Middle frontal gyrus (tissue), 1 donor: Measurements from ENCODE around the gene COL1A2.

ENCODE experiments used
- DNase-seq: peaks from one replicate; pipeline ENCODE4 v3.0.0-alpha.2; 2015; ENCODE audit warnings: low spot score; ENCODE audit errors: extremely low spot score

Gene COL1A2

DNA sequence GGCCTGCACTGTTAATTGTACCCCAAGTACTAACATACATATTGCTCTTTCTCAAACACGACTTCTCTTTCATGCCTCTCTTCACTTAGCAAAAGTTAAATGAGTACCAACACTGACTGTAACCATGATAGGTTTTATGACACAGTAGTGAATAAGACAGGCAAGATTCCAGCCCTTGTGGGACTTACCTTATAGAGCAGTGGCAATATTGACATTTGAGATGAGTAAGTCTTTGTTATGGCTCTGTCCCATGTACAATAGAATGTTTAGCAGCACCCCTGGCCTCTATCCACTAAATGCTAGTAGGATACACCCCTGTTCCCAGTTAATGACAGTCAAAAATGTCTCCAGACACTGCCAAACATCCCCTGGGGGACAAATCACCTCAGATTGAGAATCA lies 11.9 kb upstream of the COL1A2 start:
- DNase-seq: no peak

DNA sequence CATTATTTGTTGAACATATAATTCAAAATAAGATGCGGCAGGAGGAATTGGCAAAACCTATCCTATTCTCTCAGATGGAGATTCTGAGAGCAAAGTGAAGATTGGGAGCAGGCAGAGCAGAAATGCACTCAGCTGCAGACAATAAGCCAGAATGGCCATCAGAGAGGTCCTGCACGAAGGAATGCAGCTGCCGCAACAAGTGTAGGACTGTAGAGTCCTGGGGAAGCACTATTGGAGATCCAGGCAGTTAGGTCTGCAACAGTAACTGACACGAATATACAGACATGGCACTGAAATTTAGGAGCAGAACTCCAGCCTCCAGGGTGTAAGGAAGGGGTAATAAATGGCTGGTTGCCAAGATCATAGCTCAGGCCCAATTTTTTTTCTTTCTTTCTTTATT lies 10.4 kb upstream of the COL1A2 start:
- DNase-seq: no peak

DNA sequence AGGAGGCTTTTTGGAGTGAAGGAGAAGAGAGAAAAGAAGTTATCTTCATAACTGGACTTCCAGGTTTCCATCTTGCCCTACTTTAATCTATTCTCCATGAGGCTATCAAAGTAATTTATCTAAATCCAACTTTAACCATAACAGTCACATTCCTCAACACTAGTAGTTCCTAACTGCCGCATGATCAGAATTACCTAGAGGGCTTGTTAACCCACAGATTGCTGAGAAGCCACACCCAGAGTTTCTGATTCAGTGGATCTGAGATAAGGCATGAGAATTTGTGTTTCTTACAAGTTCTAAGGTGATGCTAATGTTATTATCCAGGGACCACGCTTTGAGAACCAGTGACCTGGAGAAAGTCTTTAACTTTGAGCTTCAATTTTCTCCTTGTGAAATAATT lies 8.3 kb upstream of the COL1A2 start:
- DNase-seq: no peak

DNA sequence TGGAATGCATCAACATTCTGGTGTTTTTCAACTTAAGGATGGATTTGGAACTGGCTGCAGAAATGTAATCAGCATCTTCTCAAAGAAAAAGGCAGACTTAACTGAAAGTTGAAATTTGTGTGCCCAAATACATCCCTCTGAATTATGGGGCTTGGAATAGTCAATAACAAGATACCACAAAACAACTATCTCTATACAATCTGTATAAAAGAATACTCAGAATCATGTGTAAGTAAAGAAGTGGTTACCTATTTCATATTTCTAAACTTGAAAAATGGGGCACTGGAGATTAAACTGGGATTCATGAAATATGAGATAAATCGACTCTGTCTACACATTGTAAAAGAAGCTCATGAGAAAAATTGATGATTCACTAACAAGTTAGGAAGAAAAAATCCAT lies 6.2 kb upstream of the COL1A2 start:
- no peak for DNase-seq

DNA sequence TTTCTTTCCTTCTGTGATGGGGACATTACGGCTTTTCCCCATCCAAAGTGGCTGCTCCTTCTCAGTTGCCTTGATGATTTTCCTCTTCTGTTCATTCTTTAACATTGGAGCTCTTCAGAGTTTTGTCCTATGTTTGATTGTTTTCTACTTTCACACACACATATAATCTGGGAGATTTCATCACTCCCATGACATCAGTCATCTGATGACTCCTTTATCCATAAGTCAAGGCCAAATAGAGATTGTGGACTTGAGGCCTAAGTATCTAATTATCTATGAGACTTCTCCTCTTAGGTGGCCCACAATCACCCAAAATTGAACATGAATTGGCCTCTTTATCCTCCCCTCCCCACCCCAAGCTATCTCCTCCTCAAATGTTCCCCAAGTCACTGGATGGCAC lies 5.3 kb upstream of the COL1A2 start:
- DNase-seq: no peak

DNA sequence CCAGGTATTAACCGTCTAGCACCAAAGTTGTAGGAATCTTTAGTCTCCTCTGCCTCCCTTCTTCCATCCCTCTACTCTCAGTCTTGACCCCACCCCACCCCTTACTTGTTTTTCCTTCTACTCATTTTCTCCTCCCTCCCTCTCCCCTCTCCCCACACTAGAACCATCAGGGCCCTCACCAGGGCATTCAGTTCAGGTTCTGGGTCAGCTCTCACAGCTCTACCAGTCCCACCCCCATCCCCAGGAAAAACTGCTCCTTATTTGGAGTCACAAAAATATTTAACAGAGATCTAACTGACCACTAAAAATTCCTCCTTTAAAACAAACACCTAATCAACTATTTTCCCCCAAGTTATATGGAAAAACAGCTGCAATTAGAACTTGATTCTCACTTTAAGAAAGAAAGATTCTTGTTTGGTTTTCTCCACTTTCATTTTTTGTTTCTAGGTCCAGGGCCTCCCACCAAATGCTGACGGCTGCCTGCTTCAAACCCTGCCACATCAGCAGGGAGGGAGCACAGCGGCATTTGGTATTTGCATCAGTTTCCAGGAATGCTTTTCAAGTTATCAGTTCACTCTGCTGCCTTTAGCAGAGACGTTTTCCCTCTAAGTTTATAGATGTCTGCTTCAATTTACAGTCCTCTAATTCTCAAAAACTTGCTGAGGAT lies 2.8 kb upstream of the COL1A2 start:
- DNase-seq: no peak

DNA sequence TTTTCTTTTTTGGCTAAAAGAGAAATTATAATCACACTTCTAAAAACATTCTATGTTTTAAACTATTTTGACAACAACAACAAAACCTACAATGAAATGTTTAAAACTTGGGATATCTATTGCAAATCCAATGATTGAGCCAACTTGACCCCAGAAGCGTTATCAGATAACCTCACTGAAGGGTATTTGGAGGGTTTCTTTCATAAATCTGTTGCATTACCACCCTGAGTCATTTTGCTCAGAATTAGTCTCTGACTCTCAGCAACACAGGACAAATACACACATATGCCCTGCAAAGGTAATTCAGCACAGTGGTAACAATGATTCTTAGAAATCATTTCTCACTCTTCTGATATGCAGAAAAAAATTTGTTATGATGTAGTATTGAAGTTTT lies 2.3 kb upstream of the COL1A2 start:
- no peak for DNase-seq

DNA sequence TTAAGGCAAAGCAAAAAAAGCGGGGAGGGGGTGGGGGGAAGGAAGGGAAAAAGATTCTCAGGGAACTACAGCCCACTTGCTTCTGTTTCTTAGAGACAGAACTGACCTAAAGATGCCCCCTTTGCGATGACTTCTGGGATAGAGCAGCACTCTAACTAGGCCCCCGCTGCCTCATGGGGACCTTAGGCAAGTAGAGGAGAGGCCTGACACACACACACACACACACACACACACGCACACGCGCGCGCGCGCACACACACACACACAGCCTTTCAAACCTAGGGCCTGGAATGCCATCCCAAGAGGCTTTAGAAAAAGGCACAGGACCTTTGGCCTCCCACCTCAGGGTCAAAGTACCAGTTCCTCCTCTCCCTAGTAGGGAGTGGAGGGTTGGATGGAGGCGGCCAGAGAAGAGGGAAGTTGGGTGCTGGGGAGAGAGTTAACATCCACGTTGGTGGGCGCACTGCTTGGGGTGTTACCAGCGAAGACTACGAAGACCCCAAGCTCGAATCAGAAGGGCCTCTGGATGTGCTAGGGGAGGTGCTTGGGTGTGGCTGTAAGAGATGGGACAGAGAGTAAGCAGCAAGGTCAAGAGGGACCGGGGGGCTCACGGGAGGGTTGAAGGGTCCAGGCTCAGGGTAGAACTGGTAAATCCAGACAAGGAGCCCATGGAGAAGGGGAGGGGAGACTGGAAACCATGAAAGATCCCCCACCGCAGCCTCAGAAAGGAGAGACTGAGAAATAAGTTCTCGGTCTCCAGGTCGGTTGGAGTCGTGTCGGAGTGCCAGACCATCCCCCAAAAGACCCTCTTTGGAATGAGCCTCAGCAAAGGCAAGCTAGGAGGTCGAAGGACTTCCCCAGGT lies 1.2 kb upstream of the COL1A2 start:
- no peak for DNase-seq

DNA sequence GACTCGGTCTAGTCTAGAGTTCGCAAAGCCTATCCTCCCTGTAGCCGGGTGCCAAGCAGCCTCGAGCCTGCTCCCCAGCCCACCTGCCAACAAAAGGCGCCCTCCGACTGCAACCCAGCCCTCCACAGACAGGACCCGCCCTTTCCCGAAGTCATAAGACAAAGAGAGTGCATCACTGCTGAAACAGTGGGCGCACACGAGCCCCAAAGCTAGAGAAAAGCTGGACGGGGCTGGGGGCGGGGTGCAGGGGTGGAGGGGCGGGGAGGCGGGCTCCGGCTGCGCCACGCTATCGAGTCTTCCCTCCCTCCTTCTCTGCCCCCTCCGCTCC lies 622 bp upstream of the COL1A2 start:
- no peak for DNase-seq

DNA sequence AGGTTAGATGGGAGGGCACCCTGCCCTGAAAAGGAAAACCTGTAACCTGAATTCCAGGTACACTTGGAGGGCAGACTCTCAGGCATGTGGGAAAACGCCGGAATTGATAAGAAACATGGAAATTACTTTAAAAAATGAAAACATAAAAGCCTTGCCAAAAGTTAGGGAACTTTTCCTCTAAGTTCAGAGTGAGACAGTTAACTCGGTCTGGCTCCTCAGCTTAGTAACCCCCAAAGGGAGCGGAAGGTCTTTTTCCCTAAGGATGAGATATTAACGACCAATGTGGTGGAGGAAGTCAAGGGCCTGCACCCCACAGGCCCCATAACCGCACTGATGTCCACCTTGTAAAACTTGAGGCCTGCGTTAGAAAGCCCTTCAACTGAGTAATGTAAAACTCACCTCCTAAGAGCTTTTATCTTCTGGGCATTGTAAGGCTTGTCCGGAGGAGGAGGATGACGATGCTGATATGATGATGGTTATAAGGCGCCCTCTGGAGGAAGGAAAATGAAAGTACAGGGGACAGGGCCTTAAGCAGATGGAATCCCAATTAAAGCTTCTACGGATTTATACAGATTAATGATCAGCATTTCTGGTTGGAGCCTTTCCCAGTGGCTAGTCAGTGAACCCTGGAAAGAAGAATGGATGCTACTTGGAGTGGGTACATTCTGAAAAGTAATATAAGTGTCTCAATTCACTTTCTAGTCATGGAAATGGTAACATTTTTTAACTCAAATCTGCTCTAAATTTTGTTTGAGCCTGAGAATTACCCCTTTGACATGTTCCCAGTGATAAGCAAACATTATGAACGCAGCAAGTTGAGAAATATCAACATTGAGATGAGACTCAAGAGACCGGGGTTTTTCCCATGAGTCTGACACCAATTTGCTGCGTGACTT lies 694 bp downstream of the COL1A2 start:
- DNase-seq: no peak

DNA sequence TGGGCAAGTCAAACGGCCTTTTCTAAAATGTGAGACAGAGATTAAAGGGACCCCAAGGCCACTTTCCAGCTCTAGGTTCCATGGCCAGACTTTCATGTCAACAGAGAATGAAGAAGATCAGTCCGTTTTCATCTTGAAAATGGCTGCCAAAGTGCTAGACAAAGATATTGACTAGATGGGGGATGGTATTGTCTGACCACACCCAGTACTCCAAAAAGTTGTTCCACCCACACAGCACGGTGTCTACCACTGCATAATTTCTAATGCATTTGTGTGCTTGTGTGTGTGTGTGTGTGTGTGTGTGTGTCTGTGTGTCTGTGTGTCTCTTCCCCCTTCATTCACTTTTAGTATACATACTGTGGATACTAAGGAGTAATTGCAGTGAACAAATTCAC lies 1.3 kb downstream of the COL1A2 start:
- no peak for DNase-seq

DNA sequence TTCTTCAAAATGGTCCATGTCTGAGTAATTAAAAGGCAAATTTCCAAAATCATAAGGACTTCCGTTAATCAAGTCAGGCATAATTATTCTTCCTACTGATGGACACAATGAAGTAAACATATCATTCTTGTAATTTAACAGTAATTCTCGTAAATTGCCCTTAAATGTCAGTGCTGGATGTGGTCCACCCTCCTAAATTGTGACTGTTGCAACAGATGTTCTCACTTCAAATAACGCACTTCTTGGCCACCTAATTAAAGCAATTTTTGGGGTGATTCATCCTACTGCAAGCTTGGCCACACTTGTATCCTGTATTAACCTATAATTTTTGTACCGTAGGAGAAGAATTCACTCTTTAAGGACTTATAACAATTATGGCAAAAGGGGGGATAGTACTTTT lies 1.9 kb downstream of the COL1A2 start:
- no peak for DNase-seq

DNA sequence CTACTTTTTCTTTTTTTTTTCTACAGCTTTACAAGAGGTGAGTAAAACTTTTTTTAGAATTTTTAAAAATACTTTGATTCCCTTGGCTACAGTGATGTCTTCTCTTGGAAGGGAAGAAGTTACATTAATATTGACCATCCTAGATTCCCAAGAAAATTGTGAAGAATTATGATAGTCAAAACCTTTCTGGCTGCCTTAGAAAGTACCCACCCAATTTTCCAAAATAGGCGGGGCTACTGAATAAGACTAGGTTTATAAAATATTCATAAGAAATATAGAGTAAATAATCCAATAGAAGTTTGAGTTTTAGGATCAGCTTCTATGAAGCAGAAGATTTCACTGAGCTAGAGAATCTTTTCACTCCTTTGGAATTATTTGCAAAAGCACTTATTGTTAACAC lies 3.0 kb downstream of the COL1A2 start:
- no peak for DNase-seq

DNA sequence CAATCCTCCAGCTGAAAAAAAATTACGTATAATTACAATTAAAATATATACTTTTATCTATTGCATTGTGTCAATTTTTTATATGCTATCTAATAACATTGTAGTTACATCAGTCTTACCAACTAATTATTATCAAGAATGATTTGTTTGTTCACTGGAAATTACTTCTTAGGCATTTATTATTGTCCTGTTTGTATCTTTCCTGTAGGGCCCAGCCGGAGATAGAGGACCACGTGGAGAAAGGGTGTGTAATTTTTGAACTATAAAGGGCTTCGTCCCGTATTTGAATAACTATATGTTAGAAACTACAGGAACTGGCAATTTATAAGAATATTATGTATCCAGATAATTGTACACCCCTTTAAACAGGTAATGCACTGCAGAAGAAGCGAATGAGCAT lies 4.1 kb downstream of the COL1A2 start:
- DNase-seq: no peak

DNA sequence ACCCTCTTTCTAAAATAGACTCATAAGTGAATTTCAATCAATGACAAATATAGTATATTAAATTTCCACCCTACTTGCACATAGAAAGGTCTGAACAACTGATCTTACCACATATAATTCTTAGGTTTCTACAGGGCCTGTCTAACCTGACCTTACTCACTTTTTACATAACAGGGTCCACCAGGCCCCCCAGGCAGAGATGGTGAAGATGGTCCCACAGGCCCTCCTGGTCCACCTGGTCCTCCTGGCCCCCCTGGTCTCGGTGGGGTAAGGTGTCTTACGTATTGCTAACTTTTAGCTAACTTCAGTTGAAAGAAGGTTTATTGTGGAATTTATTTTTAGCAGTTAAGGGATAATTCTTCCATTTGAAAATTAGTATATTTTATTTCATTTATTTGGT lies 5.3 kb downstream of the COL1A2 start:
- no peak for DNase-seq

DNA sequence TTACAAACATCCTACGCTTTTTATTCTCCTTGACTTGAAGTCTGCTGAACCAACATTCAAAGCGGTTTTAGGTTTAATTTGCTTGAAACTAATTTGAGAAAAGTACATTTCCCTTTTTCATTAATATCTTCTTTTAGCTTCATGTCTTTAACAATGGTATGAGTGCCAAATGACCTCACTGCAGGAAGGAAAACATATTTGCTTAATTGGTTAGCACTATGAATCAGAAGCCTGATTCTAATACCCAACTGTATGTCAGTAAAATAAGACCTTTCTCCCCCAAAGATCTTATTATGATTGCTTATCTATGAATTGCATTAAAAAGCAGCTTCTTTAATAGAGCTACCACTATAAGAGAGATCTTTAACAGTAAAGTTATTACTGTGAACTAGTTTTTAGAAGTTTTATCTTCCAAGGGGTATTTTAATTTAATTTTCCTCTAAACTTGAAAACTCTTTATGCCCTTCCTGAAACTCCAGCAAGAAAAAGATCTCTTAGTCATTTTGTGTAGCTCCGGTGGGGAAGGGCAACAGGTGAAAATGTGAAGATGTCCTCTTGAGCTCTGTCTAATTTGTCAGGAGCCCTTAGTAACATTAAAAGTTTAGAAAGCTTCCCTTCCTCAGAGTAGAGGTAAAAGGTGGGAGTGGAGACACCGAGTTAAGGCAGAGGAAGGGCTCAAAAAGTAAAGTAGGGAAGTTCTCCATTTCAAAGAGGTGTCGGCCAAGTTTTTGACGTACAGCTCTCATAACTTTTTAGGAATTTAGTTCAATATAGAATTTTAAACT lies 6.1 kb downstream of the COL1A2 start:
- no peak for DNase-seq

DNA sequence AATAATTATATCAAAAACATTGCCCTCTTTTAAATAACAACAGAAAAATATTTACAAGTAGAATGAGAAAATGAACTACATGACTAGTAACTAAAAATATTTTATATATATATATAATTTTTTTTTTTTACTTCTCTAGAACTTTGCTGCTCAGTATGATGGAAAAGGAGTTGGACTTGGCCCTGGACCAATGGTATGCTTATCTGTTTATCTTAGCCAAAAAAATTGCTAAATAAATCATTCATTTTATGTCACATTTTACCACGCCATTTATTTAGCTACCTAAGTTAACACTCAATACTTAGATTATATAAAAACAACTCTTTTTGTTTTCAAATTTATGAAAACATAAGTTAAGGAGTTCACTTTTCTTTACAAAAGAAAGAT lies 6.7 kb downstream of the COL1A2 start:
- DNase-seq: no peak

DNA sequence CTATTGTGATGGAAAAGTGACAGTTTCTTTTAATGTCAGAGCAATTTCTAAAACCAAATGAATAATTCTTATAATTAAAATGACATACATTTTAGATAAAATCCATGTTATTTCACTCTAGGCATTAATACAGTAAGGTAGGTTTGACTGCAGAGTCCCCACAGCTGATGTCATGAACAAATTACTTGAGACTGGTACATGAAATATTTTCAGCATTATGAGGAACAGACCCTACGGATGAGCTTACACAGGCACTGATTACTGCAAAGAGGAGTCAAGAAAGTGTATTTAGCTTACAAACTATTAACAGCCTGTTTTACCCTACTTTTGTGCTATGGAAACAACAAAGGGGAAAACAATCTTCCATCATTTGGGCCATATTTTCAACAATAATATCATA lies 8.9 kb downstream of the COL1A2 start:
- DNase-seq: no peak

DNA sequence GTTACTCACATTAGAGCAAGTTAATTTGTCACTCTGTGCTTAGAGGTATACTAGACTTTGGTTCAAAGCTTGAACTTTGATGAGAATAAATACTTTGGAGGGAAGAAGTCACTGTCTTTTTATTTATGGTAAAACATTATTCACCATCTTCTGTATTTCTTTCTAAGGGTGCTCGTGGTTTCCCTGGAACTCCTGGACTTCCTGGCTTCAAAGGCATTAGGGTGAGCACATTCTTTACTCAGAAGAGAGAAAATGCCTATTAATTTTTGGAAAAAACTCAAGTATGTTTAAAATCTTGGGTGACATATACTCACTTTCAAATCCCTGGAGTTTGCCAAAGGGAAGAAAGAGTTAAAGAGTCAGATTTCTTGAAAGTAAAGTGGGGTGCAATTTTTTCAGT lies 10.8 kb downstream of the COL1A2 start:
- DNase-seq: no peak

DNA sequence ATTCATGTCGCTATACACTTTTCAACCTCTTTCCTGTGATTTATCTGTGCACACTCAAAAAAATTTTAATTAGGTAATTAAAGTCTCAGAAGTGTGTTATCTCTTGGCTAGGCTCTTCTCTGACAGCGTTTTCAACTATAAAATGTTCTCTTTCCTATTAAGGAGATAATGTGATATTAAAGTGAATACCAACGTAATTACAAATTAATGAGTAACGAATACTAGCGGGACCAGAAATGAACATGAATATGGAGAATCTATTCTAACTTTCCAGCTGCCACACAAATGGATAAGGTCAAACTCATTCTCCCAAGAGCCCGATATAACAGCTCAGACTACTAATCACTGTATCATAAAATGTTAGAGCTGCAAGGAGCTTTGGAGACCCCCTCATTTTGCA lies 12.0 kb downstream of the COL1A2 start:
- DNase-seq: no peak

DNA sequence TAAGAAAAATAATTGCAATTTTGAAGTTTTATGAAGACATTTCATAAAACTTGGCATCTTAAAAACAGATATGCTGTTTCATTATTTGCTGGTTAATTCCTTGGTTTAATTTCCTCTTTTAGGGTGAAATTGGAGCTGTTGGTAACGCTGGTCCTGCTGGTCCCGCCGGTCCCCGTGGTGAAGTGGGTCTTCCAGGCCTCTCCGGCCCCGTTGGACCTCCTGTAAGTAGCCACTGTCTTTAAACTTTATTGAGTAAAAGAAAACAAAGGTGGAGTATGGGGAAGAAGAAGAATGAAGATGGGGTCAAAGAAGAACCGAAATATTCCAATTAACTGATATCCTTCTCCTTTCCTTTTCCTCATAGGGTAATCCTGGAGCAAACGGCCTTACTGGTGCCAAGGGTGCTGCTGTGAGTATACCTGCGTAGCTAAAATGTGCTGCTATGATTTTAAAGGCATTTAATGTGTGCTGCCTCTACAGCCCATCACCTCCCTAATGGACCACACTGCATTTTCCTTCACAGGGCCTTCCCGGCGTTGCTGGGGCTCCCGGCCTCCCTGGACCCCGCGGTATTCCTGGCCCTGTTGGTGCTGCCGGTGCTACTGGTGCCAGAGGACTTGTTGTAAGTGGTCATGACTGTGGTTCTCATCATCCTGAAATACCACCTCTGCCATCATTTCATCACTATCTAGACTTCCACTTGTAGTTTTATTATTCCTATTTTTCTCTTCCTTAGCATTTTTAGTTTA lies 14.7 kb downstream of the COL1A2 start:
- no peak for DNase-seq
